Iris pigment epithelial cell (primary cell): ENCODE measurements around the gene NUP62CL.
"Not testable (repeated sequence)": the region's sequence is repeated elsewhere in the genome, so short reads cannot be mapped to it uniquely, and the experiment has no call there.

ENCODE experiments used
- DNase-seq: peaks from one replicate; pipeline ENCODE4 v3.0.0-alpha.2; 2011; ENCODE audit warnings: low read depth

NUP62CL gene, protein sequence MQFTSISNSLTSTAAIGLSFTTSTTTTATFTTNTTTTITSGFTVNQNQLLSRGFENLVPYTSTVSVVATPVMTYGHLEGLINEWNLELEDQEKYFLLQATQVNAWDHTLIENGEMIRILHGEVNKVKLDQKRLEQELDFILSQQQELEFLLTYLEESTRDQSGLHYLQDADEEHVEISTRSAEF

GRCh38 chrX:107205770-107206696, at the start of gene NUP62CL, which contains the start of gene DNAAF6:
Gene NUP62CL (minus strand): TSS chrX:107206433. CDS start chrX:107175146, 31,287 bp downstream.
Gene DNAAF6 (plus strand): TSS chrX:107206611. CDS start chrX:107212876, 6,265 bp downstream.
- DNase-seq: peak; percentile 6

GRCh38 chrX:107228486-107228819, 22.2 kb upstream of the NUP62CL start:
- DNase-seq: no peak

DNA sequence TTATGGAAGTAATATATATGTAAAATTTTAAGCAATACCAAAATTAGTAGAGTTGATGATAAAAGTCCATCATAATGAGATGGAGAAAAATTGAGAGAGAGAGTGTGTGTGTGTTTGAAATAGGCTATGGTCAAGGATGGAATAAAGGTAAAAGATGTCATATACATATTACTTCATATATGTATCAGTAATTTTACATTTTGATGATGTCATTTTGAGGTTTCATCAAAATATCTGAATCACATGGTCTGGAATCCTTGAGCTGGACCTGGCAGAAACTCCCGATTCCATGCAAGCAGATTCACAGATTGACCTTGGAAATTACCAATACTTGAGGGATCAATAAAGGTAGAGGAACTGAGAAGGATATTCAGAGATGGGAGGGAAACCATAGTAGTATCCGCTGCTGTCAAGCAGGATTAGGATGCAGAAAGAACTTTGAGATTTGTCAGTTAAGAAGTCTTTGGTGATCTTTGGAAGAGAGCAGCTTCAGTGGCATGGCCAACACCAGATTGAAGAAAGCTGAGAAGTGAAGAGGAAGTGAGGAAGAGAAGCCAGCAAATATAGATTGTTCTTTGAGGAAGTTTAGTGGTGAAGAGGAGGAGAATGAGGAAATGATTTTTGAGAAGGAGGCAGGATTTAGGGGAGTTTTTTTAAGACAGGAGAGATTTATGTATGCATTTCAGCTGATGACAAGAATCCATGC, 21.7 kb upstream of the NUP62CL start:
- DNase-seq: no peak

- DNase-seq: no peak
Measured at GRCh38 chrX:107226757-107227156, 20.5 kb upstream of the NUP62CL start.

DNA sequence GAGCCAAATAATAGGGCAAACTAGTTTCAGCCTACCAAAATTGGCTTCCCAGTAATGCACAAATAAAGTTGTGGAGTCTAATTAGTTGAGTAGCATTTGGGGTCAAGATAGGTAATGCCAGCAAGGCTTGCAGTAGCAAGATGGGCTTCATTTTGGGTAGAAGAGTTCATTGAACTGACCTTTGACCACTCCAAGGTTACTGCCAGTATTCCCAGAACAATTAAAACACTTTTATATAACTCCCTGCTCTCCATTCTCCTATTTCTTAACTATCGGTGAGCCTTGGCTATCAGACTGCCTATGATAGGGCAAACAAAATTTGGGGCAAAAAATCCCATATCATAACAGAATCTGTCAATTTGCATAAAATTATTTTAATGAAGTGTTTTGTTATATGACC, 7.2 kb upstream of the NUP62CL start:
- no peak for DNase-seq

DNA sequence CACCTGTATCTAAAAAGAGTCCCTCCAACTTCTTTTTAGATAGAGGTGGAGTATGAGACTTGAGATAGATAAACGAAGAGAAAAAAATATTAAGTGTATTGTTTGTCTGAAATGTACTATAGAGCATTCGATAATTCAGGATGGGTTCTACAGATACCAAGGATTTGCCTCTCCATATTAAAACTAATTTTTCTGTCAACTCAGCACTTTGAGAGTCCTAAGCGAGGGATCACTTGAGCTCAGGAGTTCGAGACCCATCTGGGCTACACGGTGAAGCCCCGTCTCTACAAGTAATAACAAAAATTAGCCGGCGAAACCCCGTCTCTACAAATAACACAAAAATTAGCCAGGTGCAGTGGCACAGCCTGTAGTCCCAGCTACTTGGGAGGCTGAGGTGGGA, 1.7 kb upstream of the NUP62CL start:
- DNase-seq: no peak

DNA sequence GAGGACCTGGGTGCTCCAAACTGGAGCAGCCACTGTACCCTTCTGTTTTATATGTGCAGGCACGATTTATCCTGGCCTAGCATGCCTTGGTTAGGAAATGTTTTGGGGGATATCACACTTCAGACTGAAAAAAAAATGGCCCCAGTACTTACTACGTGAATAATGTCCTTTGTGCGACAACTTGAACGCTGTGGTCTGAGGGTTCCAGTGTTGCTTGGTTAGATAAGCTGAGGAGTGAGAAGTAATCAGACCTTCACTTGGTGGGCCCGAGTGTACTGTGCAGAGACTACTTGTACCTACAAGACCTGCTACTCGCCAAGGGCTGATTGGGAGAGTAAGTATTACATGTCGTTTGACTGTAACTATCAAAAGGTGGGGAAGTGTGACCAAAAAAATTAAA, 856 bp upstream of the NUP62CL start:
- DNase-seq: no peak

- DNase-seq: no peak
Measured at GRCh38 chrX:107206697-107207065, 448 bp upstream of the NUP62CL start.

- DNase-seq: no peak
Measured at GRCh38 chrX:107204068-107204605, 2.1 kb downstream of the NUP62CL start.

DNA sequence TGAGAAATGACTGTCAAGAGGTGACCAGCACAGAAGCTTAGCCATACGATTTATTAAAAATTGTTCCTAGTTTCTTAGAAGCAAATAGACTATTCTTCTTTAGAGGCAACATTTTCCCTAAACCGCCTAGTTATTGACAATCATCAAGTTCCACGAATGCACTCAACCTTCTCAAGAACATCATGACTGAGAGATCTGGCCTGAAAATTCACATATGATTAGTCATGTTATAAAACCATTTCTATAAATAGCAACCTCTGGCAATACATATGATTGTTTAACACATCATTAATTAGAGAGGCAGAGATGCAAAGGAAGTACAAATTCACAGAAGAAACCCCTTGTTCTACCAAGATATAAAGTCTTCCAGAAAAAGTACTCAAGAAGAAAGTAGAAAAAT, 6.7 kb downstream of the NUP62CL start:
- peak; percentile 1 for DNase-seq

- not testable (repeated sequence) for DNase-seq
Measured at GRCh38 chrX:107198074-107198473, 8.2 kb downstream of the NUP62CL start.

DNA sequence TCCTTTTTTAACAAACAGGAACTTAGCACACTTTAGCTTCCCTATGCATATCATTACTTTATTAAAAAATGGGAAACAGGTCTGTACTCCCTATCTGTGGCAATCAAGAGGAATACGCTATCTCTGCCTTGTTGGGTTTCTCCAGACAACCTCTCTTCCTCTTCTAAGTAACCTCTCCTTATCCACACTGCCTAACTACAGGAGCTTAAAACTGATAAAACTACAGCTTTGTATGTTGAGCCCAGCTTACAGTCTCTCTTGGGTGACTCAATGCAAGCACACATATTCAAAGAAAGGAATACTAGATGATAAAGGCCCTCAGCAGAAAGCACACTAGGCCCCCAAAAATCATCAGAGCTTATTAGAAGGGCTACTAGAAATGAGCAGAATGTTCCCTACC, 8.9 kb downstream of the NUP62CL start:
- DNase-seq: no peak

DNA sequence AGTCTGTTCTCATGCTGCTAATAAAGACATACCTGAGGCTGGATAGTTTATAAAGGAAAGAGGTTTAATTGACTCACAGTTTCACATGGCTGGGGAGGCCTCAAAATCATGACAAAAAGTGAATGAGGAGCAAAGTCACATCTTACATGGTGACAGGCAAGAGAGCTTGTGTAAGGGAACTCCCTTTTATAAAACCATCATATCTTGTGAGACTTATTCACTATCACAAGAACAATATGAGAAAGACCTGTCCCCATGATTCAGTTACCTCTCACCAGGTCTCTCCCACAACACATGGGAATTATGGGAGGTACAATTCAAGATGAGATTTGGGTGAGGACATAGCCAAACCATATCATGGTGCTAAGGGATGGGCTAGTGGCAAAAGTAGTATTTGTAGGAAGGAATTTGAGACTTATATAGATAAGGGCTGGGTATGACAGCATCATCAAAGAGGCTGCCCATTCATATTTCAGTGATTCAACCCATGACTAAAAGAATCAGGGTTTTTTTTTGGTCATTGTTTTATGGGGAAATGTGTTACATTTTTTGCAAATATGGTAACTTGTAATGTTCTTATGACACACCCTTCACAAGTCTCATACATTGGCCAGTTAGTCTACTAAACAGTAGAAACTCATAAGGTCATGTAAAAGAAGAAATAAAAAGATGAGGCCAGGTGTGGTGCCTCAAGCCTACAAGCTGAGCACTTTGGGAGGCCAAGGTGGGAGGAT, 34.7 kb downstream of the NUP62CL start:
- no peak for DNase-seq

GRCh38 chrX:107168712-107169111, 37.5 kb downstream of the NUP62CL start:
- no peak for DNase-seq

DNA sequence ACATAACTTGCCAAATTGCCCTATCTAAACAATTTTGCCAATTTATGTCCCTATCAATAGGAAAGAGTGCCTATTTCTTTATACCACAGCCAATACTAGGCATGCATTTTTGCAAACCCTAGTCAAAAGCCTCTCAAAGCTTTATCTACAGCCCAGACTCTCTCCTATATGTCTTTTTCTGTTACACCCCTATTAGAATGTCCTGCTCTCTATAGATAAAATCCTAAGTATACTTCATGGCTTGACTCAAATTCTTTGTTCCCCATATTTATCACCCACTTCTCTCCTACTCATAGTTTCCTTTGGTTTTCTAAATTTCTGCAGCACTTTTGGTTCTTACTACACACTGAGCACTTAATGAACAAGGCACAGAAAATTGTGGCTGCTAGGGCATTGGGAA, 38.0 kb downstream of the NUP62CL start:
- no peak for DNase-seq

- DNase-seq: no peak
Measured at GRCh38 chrX:107167163-107167921, 38.9 kb downstream of the NUP62CL start.

DNA sequence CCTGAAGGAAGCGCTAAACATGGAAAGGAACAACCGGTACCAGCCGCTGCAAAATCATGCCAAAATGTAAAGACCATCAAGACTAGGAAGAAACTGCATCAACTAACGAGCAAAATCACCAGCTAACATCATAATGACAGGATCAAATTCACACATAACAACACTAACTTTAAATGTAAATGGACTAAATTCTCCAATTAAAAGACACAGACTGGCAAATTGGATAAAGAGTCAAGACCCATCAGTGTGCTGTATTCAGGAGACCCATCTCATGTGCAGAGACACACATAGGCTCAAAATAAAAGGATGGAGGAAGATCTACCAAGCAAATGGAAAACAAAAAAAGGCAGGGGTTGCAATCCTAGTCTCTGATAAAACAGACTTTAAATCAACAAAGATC, 48.6 kb downstream of the NUP62CL start:
- DNase-seq: not testable (repeated sequence)

DNA sequence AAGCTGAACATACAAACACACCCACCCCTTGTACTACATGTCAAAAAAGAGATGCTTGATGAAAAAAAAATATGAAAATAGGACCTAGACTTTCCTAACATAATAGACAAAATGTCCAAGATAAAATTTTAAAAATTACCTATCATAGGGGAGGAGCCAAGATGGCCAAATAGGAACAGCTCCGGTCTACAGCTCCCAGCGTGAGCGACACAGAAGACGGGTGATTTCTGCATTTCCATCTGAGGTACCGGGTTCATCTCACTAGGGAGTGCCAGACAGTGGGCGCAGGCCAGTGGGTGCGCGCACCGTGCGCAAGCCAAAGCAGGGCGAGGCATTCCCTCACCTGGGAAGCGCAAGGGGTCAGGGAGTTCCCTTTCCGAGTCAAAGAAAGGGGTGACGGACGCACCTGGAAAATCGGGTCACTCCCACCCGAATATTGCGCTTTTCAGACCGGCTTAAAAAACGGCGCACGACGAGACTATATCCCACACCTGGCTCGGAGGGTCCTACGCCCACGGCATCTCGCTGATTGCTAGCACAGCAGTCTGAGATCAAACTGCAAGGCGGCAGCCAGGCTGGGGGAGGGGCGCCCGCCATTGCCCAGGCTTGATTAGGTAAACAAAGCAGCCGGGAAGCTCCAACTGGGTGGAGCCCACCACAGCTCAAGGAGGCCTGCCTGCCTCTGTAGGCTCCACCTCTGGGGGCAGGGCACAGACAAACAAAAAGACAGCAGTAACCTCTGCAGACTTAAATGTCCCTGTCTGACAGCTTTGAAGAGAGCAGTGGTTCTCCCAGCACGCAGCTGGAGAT, 50.4 kb downstream of the NUP62CL start:
- DNase-seq: not testable (repeated sequence)

GRCh38 chrX:107154787-107155620, 51.2 kb downstream of the NUP62CL start:
- DNase-seq: peak; percentile 45
